DOHH2 (cell line): Measurements from ENCODE around the gene TPGS2.
A peak's percentile ranks its signal among the peaks of the same experiment; 100 is the strongest.

Source experiments
- H3F3A ChIP-seq: fragments of 200-600 bp; sonication (generic), shearing (Covaris generic); 2 replicates; pipeline ENCODE4 v1.6.0; 2016; ENCODE audit warnings: antibody characterized with exemption, mild to moderate bottlenecking; ENCODE audit not compliant: control insufficient read depth, insufficient read depth
- H3K27ac ChIP-seq: fragments of 200-600 bp; sonication (generic); 2 replicates; pipeline ENCODE4 v1.5.1; 2014; ENCODE audit warnings: low read depth, mild to moderate bottlenecking, low read length, moderate library complexity
- H3K27me3 ChIP-seq: fragments of 200-600 bp; sonication (generic); 2 replicates; pipeline ENCODE4 v1.6.1; 2014; ENCODE audit warnings: mild to moderate bottlenecking, low read length, mixed read lengths; ENCODE audit not compliant: control insufficient read depth
- H3K36me3 ChIP-seq: fragments of 200-600 bp; sonication (generic); 2 replicates; pipeline ENCODE4 v1.6.1; 2014; ENCODE audit warnings: mild to moderate bottlenecking, low read length, moderate library complexity, mixed read lengths; ENCODE audit not compliant: control insufficient read depth
- H3K4me1 ChIP-seq: fragments of 200-600 bp; sonication (generic); 2 replicates; pipeline ENCODE4 v1.6.1; 2014; ENCODE audit warnings: mild to moderate bottlenecking, low read length, mixed read lengths; ENCODE audit not compliant: control insufficient read depth
- H3K4me2 ChIP-seq: fragments of 200-600 bp; sonication (generic); 2 replicates; pipeline ENCODE4 v1.6.0; 2014; ENCODE audit warnings: mild to moderate bottlenecking, low read length, moderate library complexity
- H3K4me3 ChIP-seq: fragments of 200-600 bp; sonication (generic); 2 replicates; pipeline ENCODE4 v1.5.1; 2014; ENCODE audit warnings: mild to moderate bottlenecking, low read length, mixed read lengths
- H3K79me2 ChIP-seq: fragments of 200-600 bp; sonication (generic); 2 replicates; pipeline ENCODE4 v1.6.1; 2014; ENCODE audit warnings: mild to moderate bottlenecking, low read length, mixed read lengths; ENCODE audit not compliant: control insufficient read depth
- H3K9me2 ChIP-seq: fragments of 200-600 bp; sonication (generic); replicated peaks from 2 replicates; pipeline ENCODE4 v1.6.1; 2014; ENCODE audit warnings: mild to moderate bottlenecking, low read length, mixed read lengths; ENCODE audit not compliant: control insufficient read depth
- H3K9me3 ChIP-seq: fragments of 200-600 bp; sonication (generic); 2 replicates; pipeline ENCODE4 v1.6.1; 2014; ENCODE audit warnings: antibody characterized with exemption, low read length, mixed read lengths; ENCODE audit not compliant: control insufficient read depth, insufficient read depth
- H4K20me1 ChIP-seq: fragments of 200-600 bp; sonication (generic); 2 replicates; pipeline ENCODE4 v1.6.0; 2014; ENCODE audit warnings: low read depth, mild to moderate bottlenecking, antibody characterized with exemption, low read length, moderate library complexity; ENCODE audit not compliant: control insufficient read depth, insufficient read depth
- CTCF ChIP-seq: fragments of 200-600 bp; sonication (generic); IDR thresholded peaks from one replicate; pipeline ENCODE4 v1.5.1; 2014; ENCODE audit warnings: antibody characterized with exemption, mild to moderate bottlenecking, low read depth, low read length; ENCODE audit not compliant: poor library complexity, severe bottlenecking
- EZH2phosphoT487 ChIP-seq: fragments of 200-600 bp; sonication (generic); IDR thresholded peaks from 2 replicates; pipeline ENCODE4 v1.6.1; 2017; ENCODE audit warnings: borderline replicate concordance, mild to moderate bottlenecking, antibody characterized with exemption, low read length, moderate library complexity, mixed read lengths

TPGS2 gene

DNA sequence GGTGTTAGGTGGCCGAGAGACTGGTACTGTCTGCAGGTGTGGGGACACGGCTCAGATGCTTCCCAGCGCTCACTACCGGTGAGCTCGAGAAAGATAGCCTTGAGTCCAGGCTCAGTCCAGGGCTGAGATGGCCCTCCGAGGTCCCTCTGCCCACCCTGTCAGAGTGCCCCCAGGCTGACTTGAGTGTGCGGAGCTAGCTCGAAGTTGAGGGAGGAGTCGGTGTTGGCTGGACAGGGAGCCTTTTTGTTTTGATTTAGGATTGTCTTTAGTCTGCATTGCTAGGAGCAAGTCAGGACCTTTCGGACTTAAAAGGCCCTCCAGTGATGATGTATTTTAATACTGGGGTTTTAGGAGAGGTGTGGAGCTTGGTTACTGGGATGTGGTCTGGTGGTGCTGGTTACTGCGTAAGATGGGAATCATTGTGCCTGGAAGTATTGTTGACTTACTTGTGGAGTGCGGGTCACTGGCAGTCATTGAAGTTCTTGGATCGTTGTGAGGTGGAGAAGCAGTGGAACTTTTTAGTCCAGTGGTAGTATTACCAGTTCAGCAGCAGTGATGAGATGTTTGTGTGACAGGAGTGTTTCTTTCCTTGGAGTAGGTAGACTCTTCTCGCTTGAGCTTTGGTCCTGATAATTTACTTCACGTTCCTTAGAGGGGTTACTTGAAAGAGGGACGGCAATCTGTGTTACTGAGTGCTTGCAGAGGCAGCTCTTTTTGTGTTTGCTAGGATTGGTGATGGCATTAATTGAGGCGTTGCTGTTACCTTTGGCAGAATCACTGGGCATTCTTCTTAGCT is 758 bp upstream of the TPGS2 start:
- TF ChIP-seq CTCF = no peak
- TF ChIP-seq EZH2phosphoT487 = no peak
- H3F3A ChIP-seq = no peaks in the 10 kb centered on the region
- no peaks in the 10 kb centered on the region for H4K20me1 ChIP-seq
- peak overlapping the region; percentile 94 for H3K4me3 ChIP-seq
- H3K36me3 ChIP-seq = peaks cover 13% of the 10 kb centered on the region
- H3K9me3 ChIP-seq = no peaks in the 10 kb centered on the region
- no peaks in the 10 kb centered on the region for H3K27me3 ChIP-seq
- H3K27ac ChIP-seq = peak overlapping the region; percentile 13
- peaks cover 27% of the 10 kb centered on the region for H3K4me1 ChIP-seq
- peak overlapping the region; percentile 83 for H3K4me2 ChIP-seq
- H3K9me2 ChIP-seq = no peaks in the 10 kb centered on the region
- peaks cover 53% of the 10 kb centered on the region for H3K79me2 ChIP-seq

DNA sequence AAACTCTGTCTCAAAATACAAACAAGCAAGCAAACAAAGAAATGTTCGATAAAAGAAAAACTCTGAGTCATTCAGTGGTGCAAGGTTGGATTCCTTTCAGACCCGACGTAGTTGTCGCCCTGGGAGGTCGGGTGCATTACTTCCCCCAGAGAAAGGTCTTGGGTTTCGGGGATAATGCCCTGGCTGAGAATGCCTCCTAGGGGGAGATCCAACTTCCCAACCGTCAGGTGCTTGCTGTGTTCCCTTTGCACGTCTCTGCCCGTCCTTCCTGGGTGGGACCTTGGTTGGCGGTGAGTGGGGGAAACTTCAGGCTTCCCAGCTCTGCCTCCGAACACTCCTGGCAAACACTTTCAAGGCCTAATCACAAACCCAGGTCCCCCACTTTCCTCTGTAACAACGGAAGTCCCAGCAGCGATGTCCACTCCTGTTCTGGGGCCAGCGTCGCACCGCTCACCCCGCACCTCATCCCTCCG is 609 bp downstream of the TPGS2 start:
- TF ChIP-seq EZH2phosphoT487 = no peak
- TF ChIP-seq CTCF = no peak

GRCh38 chr18:36826556-36826955 is 2.2 kb downstream of the TPGS2 start:
- H3K4me3 ChIP-seq = no peak overlapping the region
- TF ChIP-seq CTCF (no peak), EZH2phosphoT487 (no peak)
- no peaks in the 10 kb centered on the region for H3K9me2 ChIP-seq
- peaks cover 59% of the 10 kb centered on the region for H3K79me2 ChIP-seq
- H3K4me1 ChIP-seq = peaks cover 27% of the 10 kb centered on the region
- H3K27ac ChIP-seq = no peak overlapping the region
- no peaks in the 10 kb centered on the region for H4K20me1 ChIP-seq
- H3K4me2 ChIP-seq = no peak overlapping the region
- no peaks in the 10 kb centered on the region for H3K9me3 ChIP-seq
- H3F3A ChIP-seq = no peaks in the 10 kb centered on the region
- peaks cover 29% of the 10 kb centered on the region for H3K36me3 ChIP-seq
- no peaks in the 10 kb centered on the region for H3K27me3 ChIP-seq

More for the DNA sequence above, 609 bp downstream of the TPGS2 start:
- H3K36me3 ChIP-seq = peaks cover 24% of the 10 kb centered on the region
- peak overlapping the region; percentile 94 for H3K4me3 ChIP-seq
- peaks cover 27% of the 10 kb centered on the region for H3K4me1 ChIP-seq
- H4K20me1 ChIP-seq = no peaks in the 10 kb centered on the region
- H3K27ac ChIP-seq = peak overlapping the region; percentile 13
- peaks cover 59% of the 10 kb centered on the region for H3K79me2 ChIP-seq
- H3K4me2 ChIP-seq = peak overlapping the region; percentile 83
- H3K9me2 ChIP-seq = no peaks in the 10 kb centered on the region
- H3F3A ChIP-seq = no peaks in the 10 kb centered on the region
- H3K27me3 ChIP-seq = no peaks in the 10 kb centered on the region
- no peaks in the 10 kb centered on the region for H3K9me3 ChIP-seq
